Stimulated activated memory B cell treated with anti-CD40 and anti-IgM and Interleukin-4, amounts not matched to agents 10 μg/mL and 1 μg/mL and 100 μg/mL, for 72 hours (primary cell): Measurements from ENCODE around the gene MRPL44.

Source experiments
- ATAC-seq: fragments of 150-1000 bp; cut with Tn5 transposase; 2 replicates; pipeline ENCODE4 v1.10.0; 2021
- H3K27ac Mint-ChIP-seq: one replicate; pipeline ENCODE4 v1.8.0; 2022; ENCODE audit warnings: mild to moderate bottlenecking, mixed read lengths
- H3K27me3 Mint-ChIP-seq: one replicate; pipeline ENCODE4 v1.8.0; 2022; ENCODE audit warnings: mixed read lengths
- H3K36me3 Mint-ChIP-seq: one replicate; pipeline ENCODE4 v1.8.0; 2022; ENCODE audit warnings: mixed read lengths
- H3K4me1 Mint-ChIP-seq: one replicate; pipeline ENCODE4 v1.8.0; 2022; ENCODE audit warnings: mixed read lengths
- H3K4me3 Mint-ChIP-seq: one replicate; pipeline ENCODE4 v1.8.0; 2022; ENCODE audit warnings: mild to moderate bottlenecking, moderate library complexity, mixed read lengths
- H3K9me3 Mint-ChIP-seq: one replicate; pipeline ENCODE4 v1.8.0; 2022; ENCODE audit warnings: mixed read lengths

The MRPL44 gene

GRCh38 chr2:223976635-223977226, 19.5 kb downstream of the MRPL44 start:
- H3K27me3 Mint-ChIP-seq: no peaks in the 10 kb centered on the region

GRCh38 chr2:223978451-223978850, 21.2 kb downstream of the MRPL44 start:
- no peaks in the 10 kb centered on the region for H3K36me3 Mint-ChIP-seq
- H3K9me3 Mint-ChIP-seq: no peaks in the 10 kb centered on the region
- no peak overlapping the region for H3K4me3 Mint-ChIP-seq
- no peaks in the 10 kb centered on the region for H3K27me3 Mint-ChIP-seq
- no peak overlapping the region for H3K27ac Mint-ChIP-seq
- no peaks in the 10 kb centered on the region for H3K4me1 Mint-ChIP-seq
- ATAC-seq: no peak

More at GRCh38 chr2:223976635-223977226, 19.5 kb downstream of the MRPL44 start:
- H3K27ac Mint-ChIP-seq: no peak overlapping the region
- H3K36me3 Mint-ChIP-seq: no peaks in the 10 kb centered on the region
- H3K4me1 Mint-ChIP-seq: no peaks in the 10 kb centered on the region
- no peaks in the 10 kb centered on the region for H3K9me3 Mint-ChIP-seq
- H3K4me3 Mint-ChIP-seq: no peak overlapping the region
- no peak for ATAC-seq

- Mint-ChIP-seq H3K4me1 (no peaks in the 10 kb centered on the region), H3K36me3 (no peaks in the 10 kb centered on the region), H3K9me3 (no peaks in the 10 kb centered on the region), H3K27me3 (peaks cover 6% of the 10 kb centered on the region), H3K27ac (no peak overlapping the region), H3K4me3 (no peak overlapping the region)
- ATAC-seq: no peak
Measured at GRCh38 chr2:223979730-223980396, 22.6 kb downstream of the MRPL44 start.

- H3K9me3 Mint-ChIP-seq: no peaks in the 10 kb centered on the region
- H3K4me1 Mint-ChIP-seq: no peaks in the 10 kb centered on the region
- no peak overlapping the region for H3K4me3 Mint-ChIP-seq
- H3K27me3 Mint-ChIP-seq: peaks cover 7% of the 10 kb centered on the region
- no peak for ATAC-seq
- no peaks in the 10 kb centered on the region for H3K36me3 Mint-ChIP-seq
- no peak overlapping the region for H3K27ac Mint-ChIP-seq
Measured at GRCh38 chr2:223980397-223980735, 23.1 kb downstream of the MRPL44 start.

GRCh38 chr2:223980803-223981202, 23.5 kb downstream of the MRPL44 start:
- H3K4me3 Mint-ChIP-seq: no peak overlapping the region
- peaks cover 7% of the 10 kb centered on the region for H3K27me3 Mint-ChIP-seq
- no peaks in the 10 kb centered on the region for H3K9me3 Mint-ChIP-seq
- no peak overlapping the region for H3K27ac Mint-ChIP-seq
- no peaks in the 10 kb centered on the region for H3K36me3 Mint-ChIP-seq
- H3K4me1 Mint-ChIP-seq: no peaks in the 10 kb centered on the region
- ATAC-seq: no peak

GRCh38 chr2:223981241-223981640, 24.0 kb downstream of the MRPL44 start:
- Mint-ChIP-seq H3K36me3 (no peaks in the 10 kb centered on the region), H3K4me3 (no peak overlapping the region), H3K4me1 (no peaks in the 10 kb centered on the region), H3K27ac (no peak overlapping the region), H3K9me3 (no peaks in the 10 kb centered on the region), H3K27me3 (peaks cover 7% of the 10 kb centered on the region)
- ATAC-seq: no peak

GRCh38 chr2:223989206-223989855, 32.1 kb downstream of the MRPL44 start:
- H3K27ac Mint-ChIP-seq: no peak overlapping the region
- no peak for ATAC-seq

GRCh38 chr2:223989856-223990232, 32.6 kb downstream of the MRPL44 start:
- no peak for ATAC-seq
- H3K9me3 Mint-ChIP-seq: no peaks in the 10 kb centered on the region
- no peaks in the 10 kb centered on the region for H3K36me3 Mint-ChIP-seq
- H3K4me3 Mint-ChIP-seq: no peak overlapping the region
- H3K27me3 Mint-ChIP-seq: peaks cover 9% of the 10 kb centered on the region
- no peak overlapping the region for H3K27ac Mint-ChIP-seq
- H3K4me1 Mint-ChIP-seq: no peaks in the 10 kb centered on the region

More at GRCh38 chr2:223989206-223989855, 32.1 kb downstream of the MRPL44 start:
- Mint-ChIP-seq H3K27me3 (peaks cover 15% of the 10 kb centered on the region), H3K36me3 (no peaks in the 10 kb centered on the region), H3K4me1 (no peaks in the 10 kb centered on the region), H3K9me3 (no peaks in the 10 kb centered on the region), H3K4me3 (no peak overlapping the region)

GRCh38 chr2:223991611-223992010, 34.3 kb downstream of the MRPL44 start:
- no peak overlapping the region for H3K27ac Mint-ChIP-seq
- H3K4me1 Mint-ChIP-seq: no peaks in the 10 kb centered on the region
- no peak for ATAC-seq
- no peak overlapping the region for H3K4me3 Mint-ChIP-seq
- H3K36me3 Mint-ChIP-seq: no peaks in the 10 kb centered on the region
- no peaks in the 10 kb centered on the region for H3K9me3 Mint-ChIP-seq
- H3K27me3 Mint-ChIP-seq: peaks cover 8% of the 10 kb centered on the region

- no peak for ATAC-seq
- no peak overlapping the region for H3K4me3 Mint-ChIP-seq
- no peaks in the 10 kb centered on the region for H3K4me1 Mint-ChIP-seq
- no peak overlapping the region for H3K27ac Mint-ChIP-seq
- H3K27me3 Mint-ChIP-seq: no peaks in the 10 kb centered on the region
- H3K9me3 Mint-ChIP-seq: no peaks in the 10 kb centered on the region
- H3K36me3 Mint-ChIP-seq: no peaks in the 10 kb centered on the region
Measured at GRCh38 chr2:223993634-223994232, 36.5 kb downstream of the MRPL44 start.

GRCh38 chr2:223994562-223995162, 37.4 kb downstream of the MRPL44 start:
- H3K36me3 Mint-ChIP-seq: no peaks in the 10 kb centered on the region
- no peaks in the 10 kb centered on the region for H3K4me1 Mint-ChIP-seq
- no peaks in the 10 kb centered on the region for H3K9me3 Mint-ChIP-seq
- no peaks in the 10 kb centered on the region for H3K27me3 Mint-ChIP-seq
- no peak overlapping the region for H3K4me3 Mint-ChIP-seq
- no peak overlapping the region for H3K27ac Mint-ChIP-seq
- ATAC-seq: no peak

- Mint-ChIP-seq H3K27me3 (no peaks in the 10 kb centered on the region), H3K27ac (no peak overlapping the region)
- ATAC-seq: no peak
Measured at GRCh38 chr2:223995569-223995968, 38.3 kb downstream of the MRPL44 start.

GRCh38 chr2:223996391-223996790, 39.1 kb downstream of the MRPL44 start:
- H3K27ac Mint-ChIP-seq: no peak overlapping the region
- H3K36me3 Mint-ChIP-seq: no peaks in the 10 kb centered on the region
- H3K4me1 Mint-ChIP-seq: no peaks in the 10 kb centered on the region
- ATAC-seq: no peak
- no peaks in the 10 kb centered on the region for H3K27me3 Mint-ChIP-seq
- no peaks in the 10 kb centered on the region for H3K9me3 Mint-ChIP-seq
- H3K4me3 Mint-ChIP-seq: no peak overlapping the region

More at GRCh38 chr2:223995569-223995968, 38.3 kb downstream of the MRPL44 start:
- Mint-ChIP-seq H3K36me3 (no peaks in the 10 kb centered on the region), H3K4me3 (no peak overlapping the region), H3K4me1 (no peaks in the 10 kb centered on the region), H3K9me3 (no peaks in the 10 kb centered on the region)

- H3K36me3 Mint-ChIP-seq: no peaks in the 10 kb centered on the region
- no peak overlapping the region for H3K27ac Mint-ChIP-seq
- no peak overlapping the region for H3K4me3 Mint-ChIP-seq
- no peaks in the 10 kb centered on the region for H3K4me1 Mint-ChIP-seq
- H3K27me3 Mint-ChIP-seq: no peaks in the 10 kb centered on the region
- ATAC-seq: no peak
- no peaks in the 10 kb centered on the region for H3K9me3 Mint-ChIP-seq
Measured at GRCh38 chr2:223997938-223998337, 40.7 kb downstream of the MRPL44 start.

- H3K4me1 Mint-ChIP-seq: no peaks in the 10 kb centered on the region
- H3K36me3 Mint-ChIP-seq: no peaks in the 10 kb centered on the region
- ATAC-seq: no peak
- no peak overlapping the region for H3K4me3 Mint-ChIP-seq
- no peak overlapping the region for H3K27ac Mint-ChIP-seq
- no peaks in the 10 kb centered on the region for H3K9me3 Mint-ChIP-seq
- H3K27me3 Mint-ChIP-seq: no peaks in the 10 kb centered on the region
Measured at GRCh38 chr2:223998948-223999347, 41.7 kb downstream of the MRPL44 start.
